ENCODE measurements around the gene BAHCC1. TPM values are rescaled to one million over a fixed set of nuclear protein-coding genes. Genes with fewer than 3 reads are reported as not detected.

Gene BAHCC1
- total RNA-seq (1 to 10 TPM in 1 of 5 experiments, under 1 TPM in 3, not detected in 1; 0.05 to 3.8 (median 0.68) TPM), polyA plus RNA-seq (not detected), total RNA-seq (not detected)

- no peaks in the 10 kb centered on the region for H3K9me3 ChIP-seq (ENCODE audit: control insufficient read depth in 2 of 3, low read length in 3 of 3)
- intact Hi-C loops (cut with micrococcal nuclease): loop anchor here (5.0 to 10.0 kb wide), 4 partner anchors 100 to 1580 kb away; partner anchors contain the start of genes ACTG1 (in 2 of the 2) and SLC38A10 (in 1 of the 2)
- DNase-seq: peak; percentile 47 to 68 (median 63)
- Mint-ChIP-seq H3K27me3 (peaks cover 31 to 66% (median 46%) of the 10 kb centered on the region in 5 donors), H3K27ac (peak within 1 kb of the TSS in 7 of 9 donors; percentile 17 to 84 (median 54)), H3K36me3 (peaks cover 0 to 4% (median 0%) of the 10 kb centered on the region in 5 donors), H3K9me3 (peaks cover 0 to 18% (median 0%) of the 10 kb centered on the region in 11 donors), H3K4me3 (peak within 1 kb of the TSS; percentile 47 to 69 (median 59)), H3K4me1 (peaks cover 0 to 48% (median 21%) of the 10 kb centered on the region in 7 donors)
- no peaks in the 10 kb centered on the region for H3K36me3 ChIP-seq (ENCODE audit: control insufficient read depth in 2 of 3, insufficient read depth in 3 of 3, low read length in 3 of 3)
- ChIA-PET POLR2A (interaction anchor here (0.9 to 1.0 kb wide), 2 partner anchors 17 to 114 kb away, joined by 3 to 4 read pairs; no protein-coding TSS in a partner anchor), CTCF (interaction anchor here (1.7 kb wide), 1 partner anchor 18 kb away, joined by 4 read pairs; no protein-coding TSS in a partner anchor)
- H3K27me3 ChIP-seq (ENCODE audit: control insufficient read depth in 2 of 2, insufficient read depth in 2 of 2, low read length in 2 of 2): peaks cover 28 to 64% of the 10 kb centered on the region in 2 donors
- no peak within 1 kb of the TSS for H3K4me3 ChIP-seq (ENCODE audit: low read length)
- ATAC-seq: peak; percentile 82
- H3K27ac ChIP-seq (ENCODE audit: low read depth, low read length): no peak within 1 kb of the TSS
- peaks cover 46% of the 10 kb centered on the region in 2 donors for H3K4me1 ChIP-seq (ENCODE audit: control insufficient read depth in 2 of 2, insufficient read depth in 2 of 2, low read length in 2 of 2)
Observed at GRCh38 chr17:81394921-81395599, at the start of gene BAHCC1. TSS of gene BAHCC1 (plus strand) at chr17:81395457. CDS start at chr17:81399740, 4,283 bp downstream.

DNA sequence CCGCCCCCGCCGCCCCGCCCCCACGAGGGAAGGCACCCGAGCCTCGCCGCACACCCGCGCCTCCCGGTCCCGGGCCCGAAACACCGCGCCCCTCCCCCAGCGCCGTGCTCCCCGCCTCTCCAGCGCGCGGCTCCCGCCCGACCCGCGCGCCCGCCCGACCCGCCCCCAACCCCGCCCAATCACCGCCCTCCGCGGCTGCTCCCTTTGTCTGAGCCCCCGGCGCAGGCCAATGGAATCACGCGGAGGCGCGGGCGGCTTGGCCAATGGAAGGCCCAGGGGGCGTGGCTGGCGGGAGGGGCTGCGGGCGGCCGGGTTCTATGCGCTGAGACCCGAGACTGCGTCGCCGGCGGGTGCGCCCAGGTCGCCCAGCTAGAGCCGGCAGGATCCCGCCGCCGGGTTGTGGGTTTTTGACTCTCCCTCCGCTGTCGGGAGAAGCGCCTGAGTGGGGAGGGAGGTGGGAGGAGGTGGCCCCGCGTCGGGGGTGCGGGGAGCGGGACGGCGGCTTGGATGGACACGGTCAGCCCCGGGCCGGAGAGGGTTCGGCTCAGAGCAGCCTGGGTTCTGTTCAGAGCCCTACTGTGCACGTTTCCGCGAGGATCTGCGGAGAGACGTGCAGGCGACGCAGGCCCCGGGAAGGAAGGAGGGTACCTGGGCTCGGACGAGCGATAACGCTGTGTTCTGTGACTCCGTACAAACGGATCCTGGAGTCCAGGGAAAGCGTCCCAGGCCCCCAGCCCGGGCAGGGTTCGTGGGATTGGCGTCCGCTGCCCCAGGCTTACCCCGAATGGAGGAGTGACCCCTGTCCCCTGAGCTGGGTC is 49.0 kb upstream of the BAHCC1 start:
- ATAC-seq (peak; percentile 97), DNase-seq (peak; percentile 88 to 94 (median 92))
- POLR2A ChIA-PET: no interaction called here
- Histone ChIP-seq H3K4me1 (ENCODE audit: control insufficient read depth in 2 of 2, insufficient read depth in 2 of 2, low read length in 2 of 2) (peaks cover 17 to 31% of the 10 kb centered on the region in 2 donors), H3K4me3 (ENCODE audit: low read length) (peak overlapping the region; percentile 44), H3K9me3 (ENCODE audit: control insufficient read depth in 2 of 3, low read length in 3 of 3) (no peaks in the 10 kb centered on the region), H3K36me3 (ENCODE audit: control insufficient read depth in 2 of 3, insufficient read depth in 3 of 3, low read length in 3 of 3) (no peaks in the 10 kb centered on the region), H3K27me3 (ENCODE audit: control insufficient read depth in 2 of 2, insufficient read depth in 2 of 2, low read length in 2 of 2) (peaks cover 3 to 32% of the 10 kb centered on the region in 2 donors), H3K27ac (ENCODE audit: low read depth, low read length) (no peak overlapping the region)
- peaks cover 10 to 29% (median 16%) of the 10 kb centered on the region in 7 donors for H3K4me1 Mint-ChIP-seq
- H3K27ac Mint-ChIP-seq: no peak overlapping the region
- peak overlapping the region; percentile 16 to 74 (median 58) for H3K4me3 Mint-ChIP-seq
- peaks cover 0 to 3% (median 0%) of the 10 kb centered on the region in 11 donors for H3K9me3 Mint-ChIP-seq
- peaks cover 0 to 4% (median 0%) of the 10 kb centered on the region in 5 donors for H3K36me3 Mint-ChIP-seq
- intact Hi-C loops (cut with micrococcal nuclease): loop anchor here (1.0 to 2.0 kb wide), 5 partner anchors 51 to 207 kb away; partner anchors contain the start of genes FAAP100 (in 1 of the 2) and SLC38A10 (in 1 of the 2)
- peaks cover 26 to 57% (median 32%) of the 10 kb centered on the region in 5 donors for H3K27me3 Mint-ChIP-seq
- CTCF ChIA-PET: no interaction called here

GRCh38 chr17:81346908-81347349 is 48.3 kb upstream of the BAHCC1 start:
- ChIA-PET POLR2A (no interaction called here), CTCF (no interaction called here)
- H3K4me1 ChIP-seq (ENCODE audit: control insufficient read depth in 2 of 2, insufficient read depth in 2 of 2, low read length in 2 of 2): peaks cover 17 to 31% of the 10 kb centered on the region in 2 donors
- Mint-ChIP-seq H3K9me3 (peaks cover 0 to 3% (median 0%) of the 10 kb centered on the region in 11 donors), H3K27me3 (peaks cover 26 to 60% (median 32%) of the 10 kb centered on the region in 5 donors), H3K36me3 (peaks cover 0 to 4% (median 0%) of the 10 kb centered on the region in 5 donors), H3K27ac (no peak overlapping the region), H3K4me1 (peaks cover 10 to 29% (median 16%) of the 10 kb centered on the region in 7 donors), H3K4me3 (peak overlapping the region in 5 of 10 donors; percentile 3 to 67 (median 53))
- no peaks in the 10 kb centered on the region for H3K36me3 ChIP-seq (ENCODE audit: control insufficient read depth in 2 of 3, insufficient read depth in 3 of 3, low read length in 3 of 3)
- no peak for DNase-seq
- H3K27me3 ChIP-seq (ENCODE audit: control insufficient read depth in 2 of 2, insufficient read depth in 2 of 2, low read length in 2 of 2): peaks cover 3 to 26% of the 10 kb centered on the region in 2 donors
- no peak overlapping the region for H3K27ac ChIP-seq (ENCODE audit: low read depth, low read length)
- H3K9me3 ChIP-seq (ENCODE audit: control insufficient read depth in 2 of 3, low read length in 3 of 3): no peaks in the 10 kb centered on the region
- no peak overlapping the region for H3K4me3 ChIP-seq (ENCODE audit: low read length)
- no peak for ATAC-seq
- intact Hi-C loops (cut with micrococcal nuclease): loop anchor here (1.0 to 2.0 kb wide), 5 partner anchors 52 to 206 kb away; partner anchors contain the start of genes FAAP100 (in 1 of the 2) and SLC38A10 (in 1 of the 2)

- intact Hi-C loops (cut with micrococcal nuclease): loop anchor here in 1 of 2 donors (2.0 kb wide), 3 partner anchors 53 to 205 kb away; partner anchors contain the start of gene FAAP100
- ChIA-PET POLR2A (no interaction called here), CTCF (no interaction called here)
- H3K36me3 Mint-ChIP-seq: peaks cover 0 to 4% (median 0%) of the 10 kb centered on the region in 5 donors
- no peak for ATAC-seq
- H3K4me1 Mint-ChIP-seq: peaks cover 10 to 24% (median 14%) of the 10 kb centered on the region in 7 donors
- no peak for DNase-seq
- H3K27ac Mint-ChIP-seq: no peak overlapping the region
- Histone ChIP-seq H3K4me1 (ENCODE audit: control insufficient read depth in 2 of 2, insufficient read depth in 2 of 2, low read length in 2 of 2) (peaks cover 17 to 31% of the 10 kb centered on the region in 2 donors), H3K9me3 (ENCODE audit: control insufficient read depth in 2 of 3, low read length in 3 of 3) (no peaks in the 10 kb centered on the region), H3K36me3 (ENCODE audit: control insufficient read depth in 2 of 3, insufficient read depth in 3 of 3, low read length in 3 of 3) (no peaks in the 10 kb centered on the region), H3K4me3 (ENCODE audit: low read length) (no peak overlapping the region), H3K27ac (ENCODE audit: low read depth, low read length) (no peak overlapping the region), H3K27me3 (ENCODE audit: control insufficient read depth in 2 of 2, insufficient read depth in 2 of 2, low read length in 2 of 2) (peaks cover 3 to 21% of the 10 kb centered on the region in 2 donors)
- peaks cover 21 to 56% (median 28%) of the 10 kb centered on the region in 5 donors for H3K27me3 Mint-ChIP-seq
- no peak overlapping the region for H3K4me3 Mint-ChIP-seq
- H3K9me3 Mint-ChIP-seq: peaks cover 0 to 3% (median 0%) of the 10 kb centered on the region in 11 donors
Observed at GRCh38 chr17:81347437-81347836, 47.8 kb upstream of the BAHCC1 start.

DNA sequence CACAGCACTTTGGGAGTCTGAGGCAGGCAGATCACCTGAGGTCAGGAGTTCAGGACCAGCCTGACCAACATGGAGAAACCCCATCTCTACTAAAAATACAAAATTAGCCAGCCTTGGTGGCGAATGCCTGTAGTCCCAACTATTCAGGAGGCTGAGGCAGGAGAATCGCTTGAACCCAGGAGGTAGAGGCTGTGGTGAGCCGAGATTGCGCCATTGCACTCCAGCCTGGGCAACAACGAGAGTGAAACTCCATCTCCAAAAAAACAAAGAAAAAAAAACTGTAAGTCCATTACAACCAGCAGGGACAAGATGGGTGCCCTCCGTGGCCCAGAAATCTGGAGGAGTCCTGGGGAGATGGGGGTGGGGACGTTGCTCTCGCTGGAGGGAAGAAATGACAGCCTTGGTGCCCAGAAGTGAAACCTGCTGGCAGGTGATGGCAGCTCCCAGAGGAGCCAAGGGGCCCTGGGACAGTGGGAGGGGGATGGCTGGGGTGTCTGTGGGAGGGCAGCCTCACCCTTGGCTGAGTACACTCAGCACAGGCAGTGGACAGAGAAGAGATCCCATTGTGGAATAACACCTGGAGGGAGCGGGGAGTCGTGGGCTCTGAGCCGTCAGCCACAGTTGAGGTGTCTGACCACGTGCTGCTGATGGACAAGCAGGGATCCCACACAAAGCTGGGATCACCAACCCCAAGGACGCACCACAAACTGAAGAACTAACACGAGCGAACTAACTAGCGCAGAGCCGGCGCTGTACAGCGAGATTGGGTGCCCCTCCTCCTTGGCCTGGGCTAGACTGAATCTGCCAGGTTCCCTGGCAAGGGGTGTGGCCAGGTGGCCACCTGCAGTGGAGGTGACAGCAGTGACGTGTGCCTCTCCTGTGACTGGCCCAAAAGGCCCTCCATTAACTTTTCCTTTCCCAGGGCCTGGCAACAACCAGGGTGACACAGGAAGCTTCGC is 46.9 kb upstream of the BAHCC1 start:
- no peak overlapping the region for H3K27ac Mint-ChIP-seq
- H3K4me3 Mint-ChIP-seq: no peak overlapping the region

More for the DNA sequence above, 46.9 kb upstream of the BAHCC1 start:
- CTCF ChIA-PET: no interaction called here
- ATAC-seq (no peak), DNase-seq (no peak)
- H3K9me3 ChIP-seq (ENCODE audit: control insufficient read depth in 2 of 3, low read length in 3 of 3): no peaks in the 10 kb centered on the region
- peaks cover 17 to 24% of the 10 kb centered on the region in 2 donors for H3K4me1 ChIP-seq (ENCODE audit: control insufficient read depth in 2 of 2, insufficient read depth in 2 of 2, low read length in 2 of 2)
- Mint-ChIP-seq H3K9me3 (peaks cover 0 to 3% (median 0%) of the 10 kb centered on the region in 11 donors), H3K4me1 (peaks cover 6 to 18% (median 13%) of the 10 kb centered on the region in 7 donors), H3K36me3 (peaks cover 0 to 4% (median 0%) of the 10 kb centered on the region in 5 donors), H3K27me3 (peaks cover 19 to 48% (median 21%) of the 10 kb centered on the region in 5 donors)
- POLR2A ChIA-PET: no interaction called here
- H3K4me3 ChIP-seq (ENCODE audit: low read length): no peak overlapping the region
- H3K36me3 ChIP-seq (ENCODE audit: control insufficient read depth in 2 of 3, insufficient read depth in 3 of 3, low read length in 3 of 3): no peaks in the 10 kb centered on the region
- peaks cover 3 to 15% of the 10 kb centered on the region in 2 donors for H3K27me3 ChIP-seq (ENCODE audit: control insufficient read depth in 2 of 2, insufficient read depth in 2 of 2, low read length in 2 of 2)
- no peak overlapping the region for H3K27ac ChIP-seq (ENCODE audit: low read depth, low read length)
- intact Hi-C loops (cut with micrococcal nuclease): no loop called here
